Right ventricle myocardium inferior (tissue), 1 donor: ENCODE data around the gene GHRH. TPM values are rescaled to one million over a fixed set of nuclear protein-coding genes. Genes with fewer than 3 reads are reported as not detected.

Experiments
- ATAC-seq: fragments of 200-7000 bp; cut with Tn5 transposase; one replicate; pipeline ENCODE4 v1.9.1; 2020; ENCODE audit warnings: mild to moderate bottlenecking, moderate library complexity
- DNase-seq: peaks from one replicate; pipeline ENCODE4 v3.0.0; 2021; ENCODE audit errors: missing footprints
- intact Hi-C: fragments of 100-400 bp; cut with DNase I; formaldehyde crosslinking; loops from one replicate; pipeline ENCODE4 v1.11.0; 2022
- total RNA-seq: library from RNA; stranded (reverse); fragmentation: NEBNext Ultra II Directional; extraction: Animal tissue kit (Norgen Biotek cat#: 25700); gene quantifications from one replicate; pipeline ENCODE4 v1.2.1, GENCODE V29; 2021
- donor health status: DM: no; HTN: yes; CAD: no; lungs with severe emphysema.

GHRH gene
- total RNA-seq, 1 donor from 2014 or later = not detected

DNA sequence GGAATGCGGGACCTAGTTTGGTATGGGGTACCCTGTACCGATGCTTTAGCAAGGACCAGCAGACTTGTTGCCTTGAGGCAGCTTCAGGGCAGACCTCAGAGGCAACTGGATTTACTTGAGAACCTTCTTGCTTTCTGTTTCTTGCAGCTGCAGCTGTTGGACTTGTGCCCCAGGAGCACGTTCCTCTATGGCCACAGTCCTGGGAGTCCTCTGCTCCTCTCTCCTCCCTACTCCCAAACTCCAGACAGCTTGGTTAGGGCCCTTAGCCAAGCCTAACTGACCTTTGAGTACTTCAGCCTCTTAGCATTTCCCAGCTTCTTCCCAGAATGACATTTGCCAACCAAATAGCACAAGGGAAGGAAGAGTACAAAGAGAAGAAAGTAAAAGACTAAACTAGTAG lies 34.7 kb downstream of the GHRH start:
- peak; percentile 77 for DNase-seq
- peak; percentile 79 for ATAC-seq
- intact Hi-C loops = no loop called here

DNA sequence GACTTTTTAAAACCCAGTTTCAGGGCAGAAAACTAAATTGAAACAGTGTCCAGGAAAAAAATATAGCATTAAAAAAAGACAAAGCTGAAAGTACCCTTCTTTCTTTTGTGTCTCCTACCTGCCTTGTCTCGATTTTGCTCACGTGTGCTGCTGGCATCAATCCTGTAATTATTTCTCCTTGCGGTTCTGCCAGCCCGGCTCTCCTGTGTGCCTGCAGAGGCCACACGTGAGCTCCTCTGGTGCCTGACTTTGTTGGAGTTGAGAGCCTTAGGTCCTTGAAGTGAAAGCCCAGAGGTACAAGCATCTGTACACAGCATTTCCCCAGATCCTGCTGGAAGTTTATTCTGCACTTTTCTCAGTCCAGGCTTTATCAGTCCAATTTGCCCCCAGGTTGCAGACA lies 36.5 kb downstream of the GHRH start:
- ATAC-seq (no peak), DNase-seq (no peak)
- intact Hi-C loops = no loop called here

DNA sequence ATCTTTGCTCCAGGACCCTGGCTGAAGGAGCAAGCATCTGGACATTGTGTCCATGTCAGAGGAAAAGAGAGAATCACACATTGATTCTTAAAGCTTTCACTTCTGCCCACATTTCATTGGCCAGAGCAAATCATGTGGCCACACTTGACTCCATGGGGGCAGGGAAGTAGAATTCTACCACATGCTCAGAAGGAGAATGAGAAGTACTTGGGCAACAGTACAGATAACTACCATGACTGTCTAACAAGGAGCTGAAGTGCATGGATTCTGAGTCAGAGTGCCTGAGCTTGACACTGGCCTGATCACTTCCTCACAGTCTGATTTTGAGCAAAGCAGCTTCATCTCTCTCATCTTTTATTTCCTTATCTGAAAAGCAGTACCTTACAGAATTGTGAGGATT lies 38.6 kb downstream of the GHRH start:
- intact Hi-C loops = no loop called here
- ATAC-seq = peak; percentile 13
- DNase-seq = no peak

DNA sequence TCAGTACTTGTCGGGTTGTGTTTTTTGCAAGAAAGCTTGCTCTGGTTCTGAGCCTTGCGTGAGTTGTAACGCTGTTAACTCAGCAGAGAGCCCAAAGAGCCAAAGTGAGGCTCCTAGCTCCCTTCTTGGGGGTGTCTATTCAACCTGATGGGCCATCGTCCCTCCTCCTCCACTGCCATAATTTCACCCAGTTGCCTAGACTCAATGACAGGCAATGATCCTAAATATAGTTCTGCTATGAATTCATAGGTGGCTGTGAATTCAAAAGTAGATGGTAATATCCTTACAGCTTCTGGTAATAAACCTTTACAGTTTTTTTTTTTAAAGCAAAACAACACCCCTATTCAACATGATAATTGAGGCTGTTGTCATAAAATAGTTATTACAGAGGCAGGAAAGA lies 39.5 kb downstream of the GHRH start:
- intact Hi-C loops = no loop called here
- ATAC-seq (no peak), DNase-seq (no peak)

DNA sequence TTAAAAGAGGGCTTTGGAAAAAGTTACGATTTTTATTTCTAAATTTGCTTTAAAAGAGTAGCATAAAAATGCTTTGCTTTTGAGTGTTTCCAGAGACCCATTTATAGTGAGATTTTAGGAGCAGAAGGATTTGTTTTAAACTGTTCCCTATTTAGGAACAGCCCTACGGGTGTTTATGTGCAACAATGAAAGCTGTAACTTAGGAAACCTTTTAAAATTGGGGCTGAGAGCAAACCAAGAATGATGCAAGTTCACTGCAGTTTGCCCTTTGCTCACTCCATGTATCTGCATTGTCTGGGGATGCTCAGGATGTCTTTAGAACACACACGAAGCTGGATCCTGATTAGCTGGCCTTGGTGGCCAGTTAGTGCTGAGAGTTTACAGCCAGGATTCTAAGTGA lies 40.9 kb downstream of the GHRH start:
- intact Hi-C loops = no loop called here
- ATAC-seq (no peak), DNase-seq (no peak)

DNA sequence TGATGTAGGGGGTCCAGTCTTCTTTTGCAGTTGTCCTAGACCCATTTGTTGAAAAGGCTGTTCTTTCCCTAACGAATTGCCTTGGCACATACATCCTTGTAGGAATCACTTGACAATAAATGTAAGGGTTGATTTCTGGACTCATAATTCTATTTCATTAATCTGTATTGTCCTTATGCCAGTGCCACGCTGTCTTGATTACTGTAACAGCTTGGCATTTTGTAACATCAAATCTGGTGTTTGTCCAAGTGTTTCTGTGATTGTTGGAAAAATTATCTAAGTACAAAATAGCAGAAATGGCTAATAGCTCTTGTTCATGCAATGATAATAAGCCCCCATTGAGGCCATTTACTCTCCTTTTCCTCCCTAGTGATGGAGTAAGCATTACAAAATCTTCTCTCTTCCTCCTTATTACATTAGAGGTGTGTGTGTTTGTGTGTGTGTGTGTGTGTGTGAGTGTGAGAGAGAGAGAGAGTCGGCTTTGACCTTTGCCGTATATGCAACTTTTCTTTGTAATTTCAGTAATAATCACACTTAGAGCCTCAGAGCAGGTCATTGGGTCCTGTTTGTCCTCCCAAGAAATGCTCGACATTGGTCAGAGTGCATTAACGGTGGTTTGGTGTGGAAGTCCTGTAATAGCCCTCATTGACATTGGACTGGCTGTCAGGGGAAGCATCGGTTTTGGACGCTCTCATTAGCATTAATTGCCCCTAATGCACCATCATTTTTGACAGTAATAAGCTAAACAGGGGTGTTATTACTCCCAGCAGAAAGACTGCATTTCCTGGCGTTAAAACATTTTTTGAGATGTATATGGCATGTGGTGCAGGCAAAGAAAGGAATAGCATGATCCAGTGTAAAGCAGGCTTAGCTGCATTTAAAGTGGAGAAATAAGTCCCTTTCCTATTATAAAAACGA lies 41.6 kb downstream of the GHRH start:
- DNase-seq = no peak
- ATAC-seq = no peak
- intact Hi-C loops = no loop called here

DNA sequence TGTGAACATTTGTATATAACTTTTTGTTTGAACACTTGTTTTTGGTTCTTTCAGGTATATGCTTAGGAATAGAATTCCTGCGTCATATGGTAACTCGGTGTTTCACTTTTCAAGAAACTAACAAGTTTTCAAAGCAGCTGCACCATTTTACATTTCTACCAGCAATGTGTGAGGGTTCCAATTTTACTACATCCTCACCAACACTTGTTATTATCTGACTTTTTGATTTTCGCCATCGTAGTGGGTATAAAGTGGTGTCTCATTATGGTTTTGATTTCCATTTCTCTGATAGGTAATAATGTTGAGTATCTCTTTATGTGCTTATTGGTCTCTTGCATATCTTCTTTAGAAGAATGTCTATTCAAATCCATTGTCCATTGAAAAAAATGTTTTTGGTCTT lies 42.6 kb downstream of the GHRH start:
- intact Hi-C loops = no loop called here
- DNase-seq (no peak), ATAC-seq (no peak)

DNA sequence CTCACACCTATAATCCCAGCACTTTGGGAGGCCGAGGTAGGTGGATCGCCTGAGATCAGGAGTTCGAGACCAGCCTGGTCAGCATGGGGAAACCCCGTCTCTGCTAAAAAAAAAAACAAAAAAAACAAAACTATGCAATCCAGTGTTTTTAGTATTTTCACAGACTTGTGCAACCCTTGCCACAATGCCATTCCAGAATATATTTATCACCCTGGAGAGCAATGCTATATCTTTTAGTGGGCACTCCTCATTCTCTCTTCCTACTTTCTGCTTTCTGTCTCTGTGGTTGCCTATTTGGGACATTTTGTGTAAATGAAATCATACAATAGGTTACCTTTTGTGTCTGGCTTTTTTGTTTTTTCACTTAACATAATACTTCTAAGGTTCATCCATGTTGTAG lies 43.2 kb downstream of the GHRH start:
- DNase-seq = no peak
- intact Hi-C loops = no loop called here
- ATAC-seq = no peak

DNA sequence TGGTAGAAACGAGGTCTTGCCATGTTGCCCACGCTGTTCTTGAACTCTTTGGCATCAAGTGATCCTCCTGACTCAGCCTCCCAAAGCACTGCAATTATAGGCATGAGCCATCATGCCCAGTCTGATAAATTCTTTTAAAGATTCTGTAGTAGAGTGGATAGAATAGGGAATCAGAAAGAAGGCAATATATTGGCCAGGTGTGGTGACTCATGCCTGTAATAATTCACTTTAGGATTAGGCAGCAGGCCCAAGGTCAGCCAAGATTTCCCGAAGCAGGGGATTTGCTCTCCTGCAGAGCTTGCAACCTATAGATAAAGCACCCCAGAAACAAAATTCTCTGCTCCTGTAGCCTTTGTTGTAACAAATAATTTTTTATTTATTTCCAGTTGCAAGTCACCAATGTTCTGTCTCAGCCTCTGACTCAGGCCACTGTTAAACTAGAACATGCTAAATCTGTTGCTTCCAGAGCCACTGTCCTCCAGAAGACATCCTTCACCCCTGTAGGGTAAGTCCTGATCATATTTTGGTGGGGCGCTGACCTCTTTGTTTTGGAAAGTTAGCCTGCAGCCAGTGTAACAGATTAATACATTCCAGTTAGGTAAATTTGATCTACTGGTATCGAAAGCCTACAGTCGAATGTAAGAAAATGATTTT lies 51.8 kb downstream of the GHRH start:
- no peak for DNase-seq
- ATAC-seq = no peak
- intact Hi-C loops = no loop called here

DNA sequence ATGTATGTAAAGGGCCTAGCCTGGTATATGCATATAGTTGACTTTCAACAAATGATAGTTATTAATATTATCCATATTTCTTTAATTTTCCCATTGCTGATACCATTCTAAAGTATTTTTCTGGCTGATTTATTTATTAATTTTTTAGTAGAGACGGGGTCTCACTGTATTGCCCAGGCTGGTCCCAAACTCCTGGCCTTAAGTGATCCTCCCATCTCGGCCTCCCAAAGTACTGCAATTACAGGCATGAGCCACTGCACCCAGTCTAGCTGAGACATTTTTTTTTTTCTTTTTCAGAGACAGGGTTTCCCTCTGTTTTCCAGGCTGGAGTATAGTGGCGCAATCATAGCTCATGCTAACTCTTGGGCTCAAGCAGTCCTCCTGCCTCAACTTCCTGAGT lies 52.4 kb downstream of the GHRH start:
- no peak for ATAC-seq
- DNase-seq = no peak
- intact Hi-C loops = no loop called here

DNA sequence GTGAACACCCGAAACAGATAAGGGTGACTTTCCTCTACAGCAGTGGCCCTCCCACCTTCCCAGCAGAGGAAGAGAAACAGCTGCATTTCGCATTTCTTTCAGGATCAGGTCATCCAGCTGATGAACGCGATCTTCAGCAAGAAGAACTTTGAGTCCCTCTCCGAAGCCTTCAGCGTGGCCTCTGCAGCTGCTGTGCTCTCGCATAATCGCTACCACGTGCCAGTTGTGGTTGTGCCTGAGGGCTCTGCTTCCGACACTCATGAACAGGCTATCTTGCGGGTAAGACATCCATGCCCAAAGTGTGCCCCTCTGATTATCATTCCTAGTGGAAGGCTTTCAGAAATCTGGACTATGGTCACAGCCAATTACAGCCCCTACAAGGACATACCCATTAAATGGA lies 54.4 kb downstream of the GHRH start:
- DNase-seq (no peak), ATAC-seq (no peak)
- intact Hi-C loops = no loop called here

DNA sequence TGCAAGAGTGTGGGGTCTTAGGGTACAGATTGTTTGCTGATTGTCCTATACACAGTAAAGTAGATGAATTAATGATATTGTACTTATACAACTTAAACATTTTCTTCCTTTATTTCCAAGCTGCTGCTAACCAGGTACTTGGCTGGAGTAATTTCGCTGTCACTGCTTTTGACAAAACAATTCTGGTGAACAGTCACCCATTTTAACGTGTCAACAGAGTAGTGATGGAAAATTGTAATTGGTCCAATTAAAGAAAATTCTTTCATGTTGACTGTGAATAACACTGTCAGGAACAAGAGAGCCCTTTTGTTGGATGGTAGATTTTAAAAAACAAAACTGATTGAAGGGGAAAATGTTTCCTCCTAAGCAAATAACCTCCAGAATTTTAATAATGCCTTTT lies 55.8 kb downstream of the GHRH start:
- DNase-seq (no peak), ATAC-seq (no peak)
- intact Hi-C loops = no loop called here

DNA sequence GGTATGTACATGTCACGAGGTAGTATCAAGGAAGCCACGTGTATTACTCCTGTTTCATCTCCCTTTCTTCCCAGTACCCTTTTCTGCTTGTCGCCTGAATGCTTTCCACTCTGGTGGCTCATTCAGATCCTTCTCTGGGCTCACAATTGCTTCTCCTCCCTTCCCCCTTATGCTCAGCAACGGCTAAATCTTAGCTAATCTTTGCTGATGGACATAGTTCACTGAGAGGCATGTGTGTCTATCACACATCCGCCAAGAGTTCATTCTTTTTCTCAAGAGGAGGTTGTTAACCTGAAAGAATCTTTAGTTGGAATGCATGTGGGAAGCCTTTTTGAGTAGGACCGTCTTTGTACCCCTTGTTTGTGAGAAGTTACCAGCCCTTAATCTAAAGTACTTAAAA lies 56.5 kb downstream of the GHRH start:
- ATAC-seq (no peak), DNase-seq (no peak)
- intact Hi-C loops = no loop called here

DNA sequence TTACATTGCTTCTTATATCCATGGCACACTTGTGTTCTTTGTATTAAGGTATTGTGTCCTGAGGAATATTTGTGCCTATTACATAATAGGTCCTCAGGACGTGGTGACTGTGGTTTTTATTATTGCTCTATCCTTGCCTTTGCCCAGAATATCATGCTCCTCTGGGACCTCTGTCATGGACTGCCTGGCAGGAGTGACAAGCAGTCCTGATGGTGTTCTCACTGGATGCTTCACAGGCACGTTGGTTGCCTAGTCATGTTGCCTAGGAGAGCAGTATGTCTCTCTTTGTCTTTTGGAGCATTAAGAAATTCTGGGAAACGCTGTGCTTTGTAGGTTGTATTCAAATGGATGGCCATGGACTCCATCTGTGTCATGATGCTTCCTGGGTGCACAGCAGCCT lies 57.6 kb downstream of the GHRH start:
- ATAC-seq = no peak
- DNase-seq = no peak
- intact Hi-C loops = no loop called here

DNA sequence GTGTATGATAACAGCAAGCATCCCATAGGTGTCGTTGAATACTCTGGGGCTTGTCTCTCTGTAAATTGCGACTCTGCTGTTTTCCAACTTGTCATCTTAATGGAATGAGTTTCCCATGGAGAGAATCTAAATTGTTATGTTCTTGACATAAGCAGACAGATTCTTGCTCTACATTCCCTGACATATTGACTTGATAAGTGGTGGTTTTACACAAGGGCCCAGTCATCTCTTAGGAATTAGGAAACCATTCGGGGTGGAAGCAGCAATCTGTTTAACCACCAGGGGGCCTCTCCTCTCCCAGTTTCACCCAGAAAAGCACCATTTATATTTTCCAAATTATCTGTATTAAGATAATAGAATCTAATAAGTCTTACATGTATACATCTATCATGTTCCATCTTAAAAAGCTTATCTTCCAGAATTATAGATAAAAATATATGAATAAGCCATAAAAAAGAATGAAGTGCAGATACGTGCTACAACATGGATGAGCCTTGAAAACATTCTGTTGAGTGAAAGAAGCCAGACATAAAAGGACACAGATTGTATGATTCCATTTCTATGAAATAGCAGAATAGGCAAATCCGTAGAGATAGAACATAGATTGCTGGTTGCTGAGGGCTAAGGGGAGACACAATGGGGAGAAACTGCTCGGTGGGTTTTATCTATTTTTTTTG lies 59.2 kb downstream of the GHRH start:
- no peak for DNase-seq
- intact Hi-C loops = no loop called here
- no peak for ATAC-seq

DNA sequence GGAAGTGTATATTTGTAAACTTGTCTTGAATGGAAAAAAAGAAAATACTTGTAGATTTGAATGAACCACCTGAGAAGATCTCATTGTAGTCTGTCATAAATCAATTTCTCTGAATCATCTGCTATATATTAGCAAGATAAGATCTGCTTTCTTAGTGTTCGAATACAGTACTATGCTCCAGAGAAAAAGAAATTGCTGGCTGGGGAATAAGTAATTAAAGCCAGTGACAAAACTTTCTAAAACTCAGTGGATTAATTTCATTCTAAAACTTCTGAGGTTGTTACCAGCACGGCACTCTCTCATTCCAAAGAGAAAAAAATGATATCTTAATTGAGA lies 59.8 kb downstream of the GHRH start:
- intact Hi-C loops = no loop called here
- no peak for ATAC-seq
- DNase-seq = no peak
